Thoracic aorta (tissue), 2 donors: Measurements from ENCODE around the gene SH3RF2. TPM values are rescaled to one million over a fixed set of nuclear protein-coding genes. Genes with fewer than 3 reads are reported as not detected.

Experiments used
- ATAC-seq: fragments of 150-250 bp; one replicate; pipeline ENCODE4 v1.8.0; 2017; ENCODE audit warnings: low read depth; ENCODE audit not compliant: insufficient number of reproducible peaks, low FRiP score
- DNase-seq: peaks from one replicate; pipeline ENCODE4 v3.0.0-alpha.2; 2020; ENCODE audit warnings: low spot score
- H3K27ac ChIP-seq, 2 donors: fragments of 200-600 bp; sonication (generic); 1 replicate in 1 of 2; 2 replicates in 1 of 2; pipeline ENCODE4 v1.5.1; 2016; ENCODE audit warnings: mild to moderate bottlenecking in 2 of 2, moderate library complexity in 2 of 2
- H3K27me3 ChIP-seq: fragments of 200-600 bp; sonication (generic); replicated peaks from 2 replicates; pipeline ENCODE4 v1.6.0; 2016; ENCODE audit warnings: mild to moderate bottlenecking; ENCODE audit not compliant: insufficient read depth
- H3K36me3 ChIP-seq: fragments of 200-600 bp; sonication (generic); one replicate; pipeline ENCODE4 v1.5.1; 2016
- H3K4me1 ChIP-seq, 2 donors: fragments of 200-600 bp; sonication (generic); 1 replicate in 1 of 2; 2 replicates in 1 of 2; pipeline versions ENCODE4 v1.5.1 to v1.6.0; 2016; ENCODE audit warnings: low read depth in 2 of 2, mild to moderate bottlenecking in 1 of 2; ENCODE audit not compliant: control insufficient read depth in 1 of 2
- H3K4me3 ChIP-seq: fragments of 200-600 bp; sonication (generic); 2 replicates; pipeline ENCODE4 v1.5.1; 2016; ENCODE audit warnings: mild to moderate bottlenecking
- H3K9me3 ChIP-seq: fragments of 200-600 bp; sonication (generic); 2 replicates; pipeline ENCODE4 v1.5.1; 2016
- total RNA-seq, 2 donors: library from RNA; depleted of rRNA; stranded (reverse); fragments of >200 nt; gene quantifications; one replicate each; pipeline versions ENCODE4 v1.1.0 to v1.2.3, GENCODE V29; 2016
- TF ChIP-seq, protein P1 (sequence below): fragments of 200-600 bp; sonication (generic); IDR thresholded peaks from one replicate; pipeline ENCODE4 v1.5.1; 2019; ENCODE audit warnings: antibody characterized with exemption

SH3RF2 gene
- total RNA-seq, 2 donors from 2014 or later: 8.1 to 16.4 TPM

DNA sequence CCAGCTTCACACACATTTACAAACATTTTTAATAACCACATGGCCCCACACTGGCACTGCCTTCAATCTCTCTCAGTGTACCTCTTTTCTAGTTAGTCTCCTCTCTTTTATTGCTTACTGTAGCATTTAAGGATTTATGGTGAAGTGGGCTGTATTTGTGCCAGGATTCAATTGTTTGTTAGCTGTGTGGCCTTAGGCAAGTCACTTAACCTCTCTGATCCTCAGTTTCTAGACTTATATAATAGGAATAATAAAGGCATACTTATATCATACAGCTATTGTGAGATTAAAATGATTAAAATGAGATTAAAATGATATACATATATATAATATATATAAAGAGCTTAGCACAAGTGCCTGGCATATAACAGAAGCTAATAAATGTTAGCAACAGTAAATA, 6.4 kb downstream of the SH3RF2 start:
- Histone ChIP-seq H3K27me3 (no peaks in the 10 kb centered on the region), H3K9me3 (no peaks in the 10 kb centered on the region), H3K4me3 (no peak overlapping the region), H3K27ac (no peak overlapping the region), H3K36me3 (no peaks in the 10 kb centered on the region), H3K4me1 (peaks cover 0 to 67% of the 10 kb centered on the region in 2 donors)
- DNase-seq: no peak
- TF ChIP-seq, protein P1, sequence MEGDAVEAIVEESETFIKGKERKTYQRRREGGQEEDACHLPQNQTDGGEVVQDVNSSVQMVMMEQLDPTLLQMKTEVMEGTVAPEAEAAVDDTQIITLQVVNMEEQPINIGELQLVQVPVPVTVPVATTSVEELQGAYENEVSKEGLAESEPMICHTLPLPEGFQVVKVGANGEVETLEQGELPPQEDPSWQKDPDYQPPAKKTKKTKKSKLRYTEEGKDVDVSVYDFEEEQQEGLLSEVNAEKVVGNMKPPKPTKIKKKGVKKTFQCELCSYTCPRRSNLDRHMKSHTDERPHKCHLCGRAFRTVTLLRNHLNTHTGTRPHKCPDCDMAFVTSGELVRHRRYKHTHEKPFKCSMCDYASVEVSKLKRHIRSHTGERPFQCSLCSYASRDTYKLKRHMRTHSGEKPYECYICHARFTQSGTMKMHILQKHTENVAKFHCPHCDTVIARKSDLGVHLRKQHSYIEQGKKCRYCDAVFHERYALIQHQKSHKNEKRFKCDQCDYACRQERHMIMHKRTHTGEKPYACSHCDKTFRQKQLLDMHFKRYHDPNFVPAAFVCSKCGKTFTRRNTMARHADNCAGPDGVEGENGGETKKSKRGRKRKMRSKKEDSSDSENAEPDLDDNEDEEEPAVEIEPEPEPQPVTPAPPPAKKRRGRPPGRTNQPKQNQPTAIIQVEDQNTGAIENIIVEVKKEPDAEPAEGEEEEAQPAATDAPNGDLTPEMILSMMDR: no peak
- no peak for ATAC-seq

GRCh38 chr5:145943674-145944121, 7.3 kb downstream of the SH3RF2 start:
- TF ChIP-seq, protein P1: no peak
- Histone ChIP-seq H3K27me3 (no peaks in the 10 kb centered on the region), H3K36me3 (no peaks in the 10 kb centered on the region), H3K4me1 (peaks cover 0 to 59% of the 10 kb centered on the region in 2 donors), H3K9me3 (no peaks in the 10 kb centered on the region), H3K4me3 (no peak overlapping the region), H3K27ac (no peak overlapping the region)
- ATAC-seq: no peak
- DNase-seq: no peak

GRCh38 chr5:145944328-145944727, 8.0 kb downstream of the SH3RF2 start:
- ATAC-seq: no peak
- no peaks in the 10 kb centered on the region for H3K36me3 ChIP-seq
- DNase-seq: no peak
- H3K9me3 ChIP-seq: no peaks in the 10 kb centered on the region
- TF ChIP-seq, protein P1: no peak
- H3K4me1 ChIP-seq: peaks cover 0 to 53% of the 10 kb centered on the region in 2 donors
- no peak overlapping the region for H3K4me3 ChIP-seq
- no peaks in the 10 kb centered on the region for H3K27me3 ChIP-seq
- no peak overlapping the region for H3K27ac ChIP-seq

DNA sequence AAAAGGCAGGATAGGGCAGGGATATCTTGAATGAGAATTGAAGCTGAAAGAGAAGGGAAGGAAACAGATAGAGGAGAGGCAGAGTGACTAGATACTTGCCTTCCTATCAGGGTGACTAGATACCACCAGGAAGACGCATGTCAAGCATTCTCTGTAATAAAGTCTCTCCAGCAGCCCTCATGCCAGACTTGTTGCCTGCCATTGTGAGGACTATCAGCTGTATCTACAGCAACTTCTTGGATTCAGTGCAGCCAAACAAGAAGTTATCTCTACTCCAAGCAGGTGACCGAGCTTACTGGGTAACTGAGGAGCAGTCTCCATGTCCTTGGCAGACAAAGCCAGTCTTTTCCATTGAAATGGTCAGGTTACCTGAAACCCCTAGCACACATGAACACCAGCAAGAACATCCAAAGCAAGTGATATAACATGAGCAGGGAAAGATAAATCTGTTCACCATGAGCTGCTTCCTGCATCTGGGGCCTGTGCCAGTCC, 9.3 kb downstream of the SH3RF2 start:
- TF ChIP-seq, protein P1: no peak
- no peak for ATAC-seq
- no peak for DNase-seq
- Histone ChIP-seq H3K27ac (no peak overlapping the region), H3K36me3 (no peaks in the 10 kb centered on the region), H3K27me3 (no peaks in the 10 kb centered on the region), H3K4me3 (no peak overlapping the region), H3K9me3 (no peaks in the 10 kb centered on the region), H3K4me1 (peaks cover 0 to 41% of the 10 kb centered on the region in 2 donors)

DNA sequence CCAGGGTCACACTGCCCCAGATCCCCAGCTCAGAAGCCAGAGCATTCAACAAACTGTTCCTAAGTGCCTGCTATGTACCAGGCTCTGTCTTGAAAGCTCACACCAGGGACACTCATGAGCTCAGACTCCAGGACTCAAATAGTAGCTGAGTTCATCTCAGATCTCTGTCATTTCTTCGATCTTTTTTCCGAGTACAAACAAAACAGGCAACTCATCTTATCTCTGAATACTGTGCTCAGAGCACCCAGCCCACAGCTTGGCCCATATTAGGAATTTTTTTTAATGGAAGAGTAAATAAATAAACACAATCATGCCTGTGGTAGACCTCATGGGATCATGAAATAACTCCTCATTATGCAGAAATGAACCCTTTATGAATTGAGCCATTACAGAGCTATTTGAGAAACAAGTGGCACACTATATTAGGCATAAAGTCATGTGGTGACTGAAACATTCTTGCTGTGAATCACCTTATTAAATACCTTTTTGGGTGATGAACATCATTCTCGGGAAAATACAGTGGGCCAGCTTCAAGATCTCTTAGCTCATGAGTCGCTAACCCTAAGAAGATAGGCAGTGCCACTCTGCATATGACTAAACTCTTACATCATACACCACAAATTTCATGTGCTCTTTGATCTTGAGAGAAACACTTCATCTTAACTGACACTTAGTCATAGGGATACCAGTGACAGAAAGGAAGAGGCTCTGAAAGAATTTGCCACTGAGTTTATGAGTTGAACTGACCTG, 9.9 kb downstream of the SH3RF2 start:
- H3K27me3 ChIP-seq: no peaks in the 10 kb centered on the region
- TF ChIP-seq, protein P1: no peak
- H3K4me1 ChIP-seq: peaks cover 0 to 35% of the 10 kb centered on the region in 2 donors
- DNase-seq (no peak), ATAC-seq (no peak)
- no peak overlapping the region for H3K4me3 ChIP-seq
- no peaks in the 10 kb centered on the region for H3K36me3 ChIP-seq
- no peaks in the 10 kb centered on the region for H3K9me3 ChIP-seq
- H3K27ac ChIP-seq: no peak overlapping the region
